Suprapubic skin (tissue), 4 donors: ENCODE results near the gene LMF1. TPM values are rescaled to one million over a fixed set of nuclear protein-coding genes. Genes with fewer than 3 reads are reported as not detected.

Experiments
- DNase-seq, 2 donors: peaks; one replicate each; pipeline ENCODE4 v3.0.0-alpha.2; 2019; ENCODE audit warnings: low spot score in 2 of 2
- H3K27ac ChIP-seq: fragments of 200-600 bp; sonication (generic); one replicate; pipeline ENCODE4 v1.5.1; 2019
- H3K27me3 ChIP-seq: fragments of 200-600 bp; sonication (generic); one replicate; pipeline ENCODE4 v1.5.1; 2019
- H3K36me3 ChIP-seq: fragments of 200-600 bp; sonication (generic); one replicate; pipeline ENCODE4 v1.5.1; 2019
- H3K4me1 ChIP-seq: fragments of 200-600 bp; sonication (generic); one replicate; pipeline ENCODE4 v1.5.1; 2019
- H3K4me3 ChIP-seq: fragments of 200-600 bp; sonication (generic); one replicate; pipeline ENCODE4 v1.5.1; 2019; ENCODE audit warnings: mild to moderate bottlenecking
- H3K9me3 ChIP-seq: fragments of 200-600 bp; sonication (generic); one replicate; pipeline ENCODE4 v1.5.1; 2019
- EP300 ChIP-seq: sonication (generic); formaldehyde crosslinking; IDR thresholded peaks from one replicate; pipeline ENCODE4 v1.6.1; 2017; ENCODE audit warnings: antibody characterized with exemption
- POLR2A ChIP-seq, 2 donors: fragments of 450-650 bp; IDR thresholded peaks; one replicate each; pipeline ENCODE4 v1.6.1; 2017; ENCODE audit warnings: antibody characterized with exemption in 2 of 2, mild to moderate bottlenecking in 2 of 2, moderate library complexity in 2 of 2
- POLR2AphosphoS5 ChIP-seq, 3 donors: sonication (generic); formaldehyde crosslinking; IDR thresholded peaks; one replicate each; pipeline ENCODE4 v1.6.1; 2017; ENCODE audit warnings: antibody characterized with exemption in 3 of 3
- WGBS: methylation state at CpG from one replicate; pipeline ENCODE4 v1.1.5; 2018; 5-methylcytosine and 5-hydroxymethylcytosine counted together
- total RNA-seq, 4 donors: library from RNA; depleted of rRNA; stranded (reverse); fragments of >200 nt; gene quantifications; one replicate each; pipeline ENCODE4 v1.1.0, GENCODE V29; 2016
- TF ChIP-seq, protein P1 (sequence below), 2 donors: fragments of 200-600 bp in 1 of 2; fragments of 450-650 bp in 1 of 2; sonication (generic) in 1 of 2; IDR thresholded peaks; one replicate each; pipeline ENCODE4 v1.5.1; 2016 to 2019; ENCODE audit warnings: antibody characterized with exemption in 2 of 2, mild to moderate bottlenecking in 1 of 2, moderate library complexity in 1 of 2

Gene LMF1
- total RNA-seq, 4 donors from 2014 or later, result 32.1 to 117 (median 38.0) TPM

DNA sequence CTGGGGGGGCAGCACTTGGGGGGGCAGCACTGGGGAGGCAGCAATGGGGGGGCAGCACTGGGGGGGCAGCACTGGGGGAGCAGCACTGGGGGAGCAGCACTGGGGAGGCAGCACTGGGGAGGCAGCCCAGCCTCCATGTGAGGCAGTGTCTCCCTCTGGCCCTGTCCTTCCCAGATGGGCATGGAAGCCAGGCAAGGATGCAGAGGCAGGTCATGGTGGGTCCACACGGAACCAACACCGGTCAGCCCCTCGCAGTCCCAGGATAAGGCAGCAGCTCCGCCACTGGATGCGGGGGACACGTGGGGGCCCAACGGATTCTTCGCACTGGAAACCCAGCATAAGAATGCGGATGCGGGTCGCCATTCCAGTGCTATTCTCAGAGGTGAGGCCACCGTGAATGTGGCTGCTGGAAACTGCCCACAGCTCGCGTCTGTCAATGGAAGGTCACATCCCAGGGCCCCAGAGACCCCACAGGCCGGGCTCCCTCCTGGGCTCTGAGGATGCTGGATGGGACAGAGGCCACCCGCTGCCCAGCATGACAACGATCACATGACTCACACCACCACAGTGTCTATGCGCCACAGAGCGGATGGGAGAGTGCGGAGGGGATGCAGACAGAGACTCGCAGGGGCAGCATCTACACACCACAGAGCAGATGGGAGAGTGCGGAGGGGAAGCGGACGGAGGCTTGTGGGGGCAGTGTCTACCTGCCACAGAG, 59.0 kb downstream of the LMF1 start:
- WGBS, result 95% methylated on average over 21 of the region's 24 CpGs
- Histone ChIP-seq H3K36me3 (peaks cover 42% of the 10 kb centered on the region), H3K4me1 (no peaks in the 10 kb centered on the region), H3K9me3 (no peaks in the 10 kb centered on the region), H3K27ac (no peak overlapping the region), H3K27me3 (no peaks in the 10 kb centered on the region), H3K4me3 (no peak overlapping the region)
- TF ChIP-seq POLR2A (IDR thresholded peaks at IDR 0.05) (no peak), POLR2AphosphoS5 (IDR thresholded peaks at IDR 0.05) (no peak), EP300 (no peak)
- TF ChIP-seq, protein P1, sequence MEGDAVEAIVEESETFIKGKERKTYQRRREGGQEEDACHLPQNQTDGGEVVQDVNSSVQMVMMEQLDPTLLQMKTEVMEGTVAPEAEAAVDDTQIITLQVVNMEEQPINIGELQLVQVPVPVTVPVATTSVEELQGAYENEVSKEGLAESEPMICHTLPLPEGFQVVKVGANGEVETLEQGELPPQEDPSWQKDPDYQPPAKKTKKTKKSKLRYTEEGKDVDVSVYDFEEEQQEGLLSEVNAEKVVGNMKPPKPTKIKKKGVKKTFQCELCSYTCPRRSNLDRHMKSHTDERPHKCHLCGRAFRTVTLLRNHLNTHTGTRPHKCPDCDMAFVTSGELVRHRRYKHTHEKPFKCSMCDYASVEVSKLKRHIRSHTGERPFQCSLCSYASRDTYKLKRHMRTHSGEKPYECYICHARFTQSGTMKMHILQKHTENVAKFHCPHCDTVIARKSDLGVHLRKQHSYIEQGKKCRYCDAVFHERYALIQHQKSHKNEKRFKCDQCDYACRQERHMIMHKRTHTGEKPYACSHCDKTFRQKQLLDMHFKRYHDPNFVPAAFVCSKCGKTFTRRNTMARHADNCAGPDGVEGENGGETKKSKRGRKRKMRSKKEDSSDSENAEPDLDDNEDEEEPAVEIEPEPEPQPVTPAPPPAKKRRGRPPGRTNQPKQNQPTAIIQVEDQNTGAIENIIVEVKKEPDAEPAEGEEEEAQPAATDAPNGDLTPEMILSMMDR (IDR thresholded peaks at IDR 0.05), result no peak
- no peak for DNase-seq

DNA sequence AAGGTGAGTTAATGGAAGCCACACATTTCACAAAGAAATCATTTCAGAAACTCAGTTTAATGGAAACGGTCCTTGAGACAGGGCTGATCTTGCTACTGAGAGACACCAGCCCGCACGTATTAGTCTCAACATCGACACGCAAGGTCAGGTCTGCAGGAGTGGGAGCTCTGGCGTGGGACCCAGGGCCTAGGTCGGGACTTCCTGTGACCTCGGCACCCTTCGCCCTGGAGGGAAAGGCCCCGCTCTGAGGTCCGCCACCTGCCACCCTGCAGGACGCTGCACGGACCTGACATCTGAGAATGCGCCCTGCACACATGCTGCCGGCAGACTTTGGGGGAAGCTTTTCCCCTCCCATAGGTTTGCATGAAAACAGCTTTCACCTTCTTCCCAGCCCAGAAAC, 59.7 kb downstream of the LMF1 start:
- TF ChIP-seq POLR2AphosphoS5 (IDR thresholded peaks at IDR 0.05), result no peak
- TF ChIP-seq EP300, result no peak
- TF ChIP-seq, protein P1 (IDR thresholded peaks at IDR 0.05), result no peak
- TF ChIP-seq POLR2A (IDR thresholded peaks at IDR 0.05), result no peak
- no peaks in the 10 kb centered on the region for H3K27me3 ChIP-seq
- H3K4me1 ChIP-seq, result no peaks in the 10 kb centered on the region
- H3K9me3 ChIP-seq, result no peaks in the 10 kb centered on the region
- H3K36me3 ChIP-seq, result peaks cover 42% of the 10 kb centered on the region
- whole genome bisulfite sequencing, result 91% methylated on average over 14 of the region's 15 CpGs
- H3K27ac ChIP-seq, result no peak overlapping the region
- H3K4me3 ChIP-seq, result no peak overlapping the region
- DNase-seq, result no peak

DNA sequence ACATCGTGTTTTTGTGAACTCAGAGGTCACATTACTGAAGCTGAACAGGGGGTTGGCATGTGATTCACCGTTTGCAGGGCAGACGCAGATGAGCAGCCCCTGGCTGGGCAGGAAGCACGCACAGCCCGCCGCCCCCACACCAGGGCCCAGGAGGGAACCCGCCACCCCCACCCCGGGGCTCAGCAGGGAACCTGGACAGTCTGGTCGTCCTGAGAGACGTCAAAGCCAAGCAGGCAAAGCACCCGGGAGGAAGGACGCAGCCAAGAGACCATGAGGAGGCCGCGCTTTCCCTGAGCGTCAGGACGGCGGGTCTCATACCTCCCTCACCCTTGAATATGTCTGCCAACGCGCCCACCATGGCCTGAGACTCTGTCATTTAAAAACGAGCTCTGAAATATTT, 60.6 kb downstream of the LMF1 start:
- Histone ChIP-seq H3K4me3 (no peak overlapping the region), H3K27me3 (no peaks in the 10 kb centered on the region), H3K9me3 (no peaks in the 10 kb centered on the region), H3K36me3 (peaks cover 42% of the 10 kb centered on the region), H3K4me1 (no peaks in the 10 kb centered on the region), H3K27ac (no peak overlapping the region)
- TF ChIP-seq, protein P1 (IDR thresholded peaks at IDR 0.05), result no peak
- TF ChIP-seq POLR2A (IDR thresholded peaks at IDR 0.05) (no peak), POLR2AphosphoS5 (IDR thresholded peaks at IDR 0.05) (no peak), EP300 (no peak)
- no peak for DNase-seq
- WGBS, result 90% methylated on average over 17 of the region's 20 CpGs

DNA sequence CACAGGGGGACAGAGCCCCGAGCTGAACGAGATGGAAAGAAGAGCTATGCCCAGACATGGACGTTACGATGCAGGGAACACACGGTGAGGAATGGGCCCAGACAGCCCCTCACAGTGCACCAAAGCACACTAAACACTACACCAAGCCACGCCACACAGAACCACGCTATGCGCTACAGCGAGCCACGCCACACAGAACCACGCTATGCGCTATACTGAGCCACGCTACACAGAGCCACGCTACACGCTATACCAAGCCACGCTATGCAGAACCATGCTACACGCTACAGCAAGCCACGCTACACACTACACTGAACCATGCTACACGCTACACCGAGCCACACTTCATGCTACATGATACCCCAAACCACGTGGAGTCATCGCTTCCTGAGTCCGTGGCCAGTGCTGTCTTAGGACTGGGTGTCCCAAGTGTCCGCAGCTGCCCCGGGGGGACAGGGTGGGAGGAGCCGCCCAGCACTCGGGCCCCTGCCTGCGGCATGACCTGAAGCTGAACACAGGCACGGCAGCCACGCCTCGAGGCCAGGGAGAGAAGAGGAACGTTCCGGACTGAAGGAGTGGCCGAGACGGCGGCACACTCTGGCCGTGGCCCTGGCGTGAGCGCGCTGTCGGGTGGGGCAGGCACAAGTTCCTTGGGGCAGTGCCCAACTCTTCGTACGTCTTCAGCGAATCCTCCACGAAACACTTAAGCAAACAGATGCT, 61.3 kb downstream of the LMF1 start:
- Histone ChIP-seq H3K27ac (no peak overlapping the region), H3K4me3 (no peak overlapping the region), H3K9me3 (no peaks in the 10 kb centered on the region), H3K27me3 (no peaks in the 10 kb centered on the region), H3K36me3 (peaks cover 42% of the 10 kb centered on the region), H3K4me1 (no peaks in the 10 kb centered on the region)
- TF ChIP-seq, protein P1 (IDR thresholded peaks at IDR 0.05), result no peak
- TF ChIP-seq POLR2A (IDR thresholded peaks at IDR 0.05), result no peak
- no peak for TF ChIP-seq EP300
- no peak for TF ChIP-seq POLR2AphosphoS5 (IDR thresholded peaks at IDR 0.05)
- no peak for DNase-seq
- WGBS, result 93% methylated on average over 43 of the region's 45 CpGs

DNA sequence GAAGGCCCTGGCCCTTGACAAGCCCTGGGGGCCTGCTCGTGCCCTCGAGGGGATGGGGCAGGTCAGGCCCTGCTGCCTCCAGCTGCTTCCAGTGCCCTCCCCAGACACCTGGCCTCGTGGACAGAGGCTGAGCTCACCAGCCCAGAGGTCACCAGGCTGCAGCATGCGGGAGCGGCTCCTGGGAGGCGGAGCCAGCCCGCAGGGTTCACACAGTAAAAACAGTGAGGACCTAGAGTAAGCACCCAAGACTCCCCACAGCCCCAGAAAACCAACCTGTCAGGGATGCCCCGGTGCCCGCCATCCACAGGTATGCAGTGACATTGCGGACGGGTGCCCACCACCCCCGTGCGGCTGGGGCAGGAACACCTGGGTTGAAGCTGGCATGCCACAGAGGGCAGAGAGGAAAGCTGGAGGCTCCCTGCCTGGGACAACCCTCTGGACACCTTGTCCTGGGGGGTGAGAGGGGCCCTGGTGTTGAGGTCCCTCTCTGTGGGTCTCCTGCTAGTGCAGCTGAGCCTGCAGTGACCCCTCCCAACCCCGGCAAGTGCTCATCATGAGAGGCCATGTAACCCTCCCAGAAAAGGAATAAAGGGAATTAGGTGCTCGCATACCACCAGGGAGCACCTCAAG, 62.1 kb downstream of the LMF1 start:
- Histone ChIP-seq H3K36me3 (peaks cover 42% of the 10 kb centered on the region), H3K9me3 (no peaks in the 10 kb centered on the region), H3K27ac (no peak overlapping the region), H3K4me1 (no peaks in the 10 kb centered on the region), H3K27me3 (no peaks in the 10 kb centered on the region), H3K4me3 (no peak overlapping the region)
- TF ChIP-seq POLR2AphosphoS5 (IDR thresholded peaks at IDR 0.05), result no peak
- TF ChIP-seq, protein P1 (IDR thresholded peaks at IDR 0.05), result no peak
- no peak for TF ChIP-seq EP300
- DNase-seq, result no peak
- 88% methylated on average over 11 of the region's 15 CpGs for WGBS
